Omental fat pad (tissue), 4 donors: ENCODE measurements around the gene TSFM. TPM values are rescaled to one million over a fixed set of nuclear protein-coding genes. Genes with fewer than 3 reads are reported as not detected.
"Not testable (repeated sequence)": the region's sequence is repeated elsewhere in the genome, so short reads cannot be mapped to it uniquely, and the experiment has no call there.

Source experiments
- ATAC-seq: fragments of 150-250 bp; one replicate; pipeline ENCODE4 v1.9.1; 2016; ENCODE audit warnings: mild to moderate bottlenecking, moderate library complexity; ENCODE audit not compliant: low FRiP score
- DNase-seq: peaks from one replicate; pipeline ENCODE4 v3.0.0-alpha.2; 2019; ENCODE audit warnings: low spot score
- total RNA-seq, 4 donors: library from RNA; depleted of rRNA; stranded (reverse); fragments of >200 nt; gene quantifications; one replicate each; pipeline ENCODE4 v1.1.0, GENCODE V29; 2016
- TF ChIP-seq, protein P1 (sequence below), 3 donors: fragments of 450-650 bp; IDR thresholded peaks; one replicate each; pipeline ENCODE4 v1.5.1; 2016 to 2017; ENCODE audit warnings: antibody characterized with exemption in 3 of 3, mild to moderate bottlenecking in 3 of 3, moderate library complexity in 2 of 3

TSFM gene
- total RNA-seq, 4 donors from 2014 or later, result 20.2 to 36.6 (median 25.6) TPM

DNA sequence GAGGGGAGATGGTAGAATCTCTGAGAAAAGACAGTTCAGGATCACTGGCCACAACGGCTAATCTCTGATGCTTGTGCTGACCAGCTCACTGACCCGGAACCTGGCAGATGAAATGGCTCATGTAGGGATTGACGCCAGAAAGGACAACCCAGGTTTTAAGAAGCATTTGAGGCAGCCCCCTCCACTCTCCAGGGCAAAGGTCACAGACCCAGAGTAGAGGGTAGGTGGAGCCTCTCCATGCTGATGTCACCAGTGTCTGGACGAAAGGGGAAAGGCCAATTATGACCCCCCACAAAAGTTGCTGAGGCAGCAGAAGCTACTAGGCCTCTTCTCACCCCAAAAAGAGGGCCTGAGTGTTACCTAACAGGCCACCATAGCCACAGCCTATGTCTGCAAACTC lies 11.9 kb upstream of the TSFM start:
- DNase-seq (no peak), ATAC-seq (no peak)
- TF ChIP-seq, protein P1, sequence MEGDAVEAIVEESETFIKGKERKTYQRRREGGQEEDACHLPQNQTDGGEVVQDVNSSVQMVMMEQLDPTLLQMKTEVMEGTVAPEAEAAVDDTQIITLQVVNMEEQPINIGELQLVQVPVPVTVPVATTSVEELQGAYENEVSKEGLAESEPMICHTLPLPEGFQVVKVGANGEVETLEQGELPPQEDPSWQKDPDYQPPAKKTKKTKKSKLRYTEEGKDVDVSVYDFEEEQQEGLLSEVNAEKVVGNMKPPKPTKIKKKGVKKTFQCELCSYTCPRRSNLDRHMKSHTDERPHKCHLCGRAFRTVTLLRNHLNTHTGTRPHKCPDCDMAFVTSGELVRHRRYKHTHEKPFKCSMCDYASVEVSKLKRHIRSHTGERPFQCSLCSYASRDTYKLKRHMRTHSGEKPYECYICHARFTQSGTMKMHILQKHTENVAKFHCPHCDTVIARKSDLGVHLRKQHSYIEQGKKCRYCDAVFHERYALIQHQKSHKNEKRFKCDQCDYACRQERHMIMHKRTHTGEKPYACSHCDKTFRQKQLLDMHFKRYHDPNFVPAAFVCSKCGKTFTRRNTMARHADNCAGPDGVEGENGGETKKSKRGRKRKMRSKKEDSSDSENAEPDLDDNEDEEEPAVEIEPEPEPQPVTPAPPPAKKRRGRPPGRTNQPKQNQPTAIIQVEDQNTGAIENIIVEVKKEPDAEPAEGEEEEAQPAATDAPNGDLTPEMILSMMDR (IDR thresholded peaks at IDR 0.05), result no peak

- peak; percentile 85 for DNase-seq
- peak; percentile 83 for ATAC-seq
- TF ChIP-seq, protein P1 (IDR thresholded peaks at IDR 0.05), result no peak
Measured at GRCh38 chr12:57771236-57771872, 11.2 kb upstream of the TSFM start.

DNA sequence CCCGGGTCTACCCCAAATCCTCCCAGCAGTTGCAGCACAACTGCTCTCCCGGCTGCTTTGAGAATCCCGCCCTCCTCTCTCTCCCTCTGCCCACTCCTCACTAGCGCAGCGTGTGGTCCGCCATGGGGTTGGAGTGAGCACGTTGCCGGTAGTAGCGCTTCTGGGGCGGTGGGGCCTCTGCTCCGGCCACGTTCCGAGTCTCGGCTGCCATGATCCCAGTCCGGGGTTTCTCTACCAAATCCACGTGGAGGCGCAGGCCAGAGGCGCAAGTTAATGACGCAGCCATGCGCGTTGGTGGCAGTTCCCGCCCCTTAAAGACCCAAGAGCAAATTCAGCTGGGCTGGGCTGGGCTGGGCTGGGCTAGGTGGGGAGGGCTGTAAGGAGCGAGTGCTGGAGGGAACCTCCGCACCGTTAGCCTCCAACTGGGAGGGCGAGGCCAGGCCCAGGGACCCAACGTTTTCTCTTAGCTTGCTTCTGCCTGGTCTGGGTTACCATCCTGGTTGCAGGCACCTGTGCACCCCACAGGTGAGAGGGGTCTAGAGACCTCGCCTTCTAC lies 10.6 kb upstream of the TSFM start, which contains the start of gene METTL1:
TSS of gene METTL1 (minus strand) at position 233 of the 556 bp plus-strand sequence. CDS start at position 211, 22 bp downstream.
- ATAC-seq (peak; percentile 93), DNase-seq (peak; percentile 92)
- TF ChIP-seq, protein P1 (IDR thresholded peaks at IDR 0.05), result no peak

- ATAC-seq (peak; percentile 58), DNase-seq (no peak)
- TF ChIP-seq, protein P1 (IDR thresholded peaks at IDR 0.05), result no peak
Measured at GRCh38 chr12:57772429-57773322, 9.9 kb upstream of the TSFM start, which contains the start of gene EEF1AKMT3. Gene EEF1AKMT3 (plus strand): TSS chr12:57772614. CDS start chr12:57772725, 111 bp downstream.

DNA sequence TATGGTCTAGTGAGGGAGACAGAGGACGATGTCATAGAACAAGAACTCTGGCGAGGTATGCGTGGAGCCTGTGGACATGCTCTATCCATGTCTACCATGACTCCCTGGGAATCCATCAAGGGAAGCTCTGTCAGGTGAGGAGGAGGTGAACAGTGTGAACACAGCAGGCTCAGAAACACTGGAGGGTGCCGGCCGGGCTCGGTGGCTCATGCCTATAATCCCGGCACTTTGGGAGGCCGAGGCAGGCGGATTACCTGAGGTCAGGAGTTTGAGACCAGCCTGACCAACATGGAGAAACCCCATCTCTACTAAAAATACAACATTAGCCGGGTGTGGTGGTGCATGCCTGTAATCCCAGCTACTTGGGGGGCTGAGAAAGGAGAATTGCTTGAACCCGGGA lies 8.0 kb upstream of the TSFM start:
- DNase-seq, ATAC-seq: not testable (repeated sequence)

- DNase-seq (no peak), ATAC-seq (no peak)
- TF ChIP-seq, protein P1 (IDR thresholded peaks at IDR 0.05), result no peak
Measured at GRCh38 chr12:57775044-57775443, 7.5 kb upstream of the TSFM start.

DNA sequence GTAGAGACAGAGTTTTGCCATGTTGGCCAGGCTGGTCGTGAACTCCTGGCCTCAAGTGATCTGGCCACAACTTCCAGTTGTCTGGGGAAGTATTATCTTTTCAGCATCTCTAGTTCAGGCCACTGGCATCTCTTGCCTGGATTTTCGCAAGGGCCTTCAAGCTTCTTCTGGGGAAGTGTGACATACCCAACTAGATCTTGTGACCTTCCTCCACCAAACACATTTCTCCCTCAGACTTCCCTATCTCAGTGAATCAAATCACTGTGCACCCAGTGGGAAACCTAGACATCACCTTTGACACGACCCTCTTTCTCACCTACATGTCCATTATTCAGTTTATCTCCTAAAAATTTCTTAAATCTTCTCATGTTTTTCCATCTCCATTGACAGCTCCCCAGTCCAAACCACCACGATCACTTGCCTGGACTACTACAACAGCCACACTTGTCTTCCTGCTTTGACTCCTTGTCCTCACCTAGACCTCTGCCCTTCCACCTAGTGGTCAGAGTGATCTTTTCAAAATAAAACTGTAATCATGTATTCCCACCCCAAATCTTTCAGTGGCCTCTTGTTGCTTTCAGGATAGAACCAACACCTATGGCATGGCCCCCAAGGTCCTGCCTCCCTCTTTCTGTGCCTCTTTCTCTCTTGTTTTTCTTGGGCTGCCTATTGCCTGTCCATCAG lies 6.9 kb upstream of the TSFM start:
- no peak for ATAC-seq
- TF ChIP-seq, protein P1 (IDR thresholded peaks at IDR 0.05), result no peak

More for the DNA sequence above, 6.9 kb upstream of the TSFM start:
- no peak for DNase-seq
